Spleen (tissue), 7 donors: Measurements from ENCODE around the gene MYLK2.

Experiments
- POLR2A ChIP-seq, 3 donors: fragments of 450-650 bp; IDR thresholded peaks; one replicate each; pipeline ENCODE4 v1.5.1; 2017; ENCODE audit warnings: antibody characterized with exemption in 3 of 3, mild to moderate bottlenecking in 1 of 3
- TF ChIP-seq, protein P1 (sequence below), 11 experiments: fragments of 200-600 bp in 7 of 11; fragments of 450-650 bp in 4 of 11; sonication (generic) in 4 of 11; IDR thresholded peaks in 8 of 11; conservative IDR thresholded peaks in 3 of 11; 1 replicate in 7 of 11; 2 replicates in 4 of 11; pipeline versions ENCODE4 v1.4.0 to v1.8.0; 2016 to 2021; ENCODE audit warnings: antibody characterized with exemption in 11 of 11, inconsistent platforms in 4 of 11, mild to moderate bottlenecking in 1 of 11
- donor health status: DM: no; HTN: no; CAD: no; lungs with moderate emphysema.
- donor health status: DM: no; HTN: no; CAD: no.
- donor health status: DM: no; HTN: no; CAD: no.

DNA sequence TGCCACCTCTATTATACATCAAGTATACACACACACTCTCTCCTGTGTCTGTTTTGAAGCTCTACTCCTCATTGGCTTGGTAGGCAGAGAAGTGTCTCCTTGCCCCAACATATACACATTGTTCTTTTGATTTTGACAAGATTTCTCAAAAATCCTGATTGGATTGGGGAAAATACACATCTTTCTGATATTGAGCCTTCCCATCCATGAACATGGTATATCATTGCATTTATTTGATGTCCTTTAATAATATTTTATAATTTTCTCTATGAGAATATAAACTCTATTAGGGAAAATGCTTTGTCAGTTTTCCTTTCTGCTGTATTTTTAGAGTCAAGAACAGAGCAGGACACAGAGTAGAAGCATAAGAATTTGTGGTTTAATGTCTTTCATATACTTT, 58.5 kb downstream of the MYLK2 start:
- TF ChIP-seq, protein P1, sequence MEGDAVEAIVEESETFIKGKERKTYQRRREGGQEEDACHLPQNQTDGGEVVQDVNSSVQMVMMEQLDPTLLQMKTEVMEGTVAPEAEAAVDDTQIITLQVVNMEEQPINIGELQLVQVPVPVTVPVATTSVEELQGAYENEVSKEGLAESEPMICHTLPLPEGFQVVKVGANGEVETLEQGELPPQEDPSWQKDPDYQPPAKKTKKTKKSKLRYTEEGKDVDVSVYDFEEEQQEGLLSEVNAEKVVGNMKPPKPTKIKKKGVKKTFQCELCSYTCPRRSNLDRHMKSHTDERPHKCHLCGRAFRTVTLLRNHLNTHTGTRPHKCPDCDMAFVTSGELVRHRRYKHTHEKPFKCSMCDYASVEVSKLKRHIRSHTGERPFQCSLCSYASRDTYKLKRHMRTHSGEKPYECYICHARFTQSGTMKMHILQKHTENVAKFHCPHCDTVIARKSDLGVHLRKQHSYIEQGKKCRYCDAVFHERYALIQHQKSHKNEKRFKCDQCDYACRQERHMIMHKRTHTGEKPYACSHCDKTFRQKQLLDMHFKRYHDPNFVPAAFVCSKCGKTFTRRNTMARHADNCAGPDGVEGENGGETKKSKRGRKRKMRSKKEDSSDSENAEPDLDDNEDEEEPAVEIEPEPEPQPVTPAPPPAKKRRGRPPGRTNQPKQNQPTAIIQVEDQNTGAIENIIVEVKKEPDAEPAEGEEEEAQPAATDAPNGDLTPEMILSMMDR (IDR thresholded peaks at IDR 0.05 in 8 of 11, conservative IDR thresholded peaks at IDR 0.05 in 3 of 11), result no peak
- TF ChIP-seq POLR2A (IDR thresholded peaks at IDR 0.05), result no peak
